Measurements from ENCODE around the gene ANAPC13.
A peak's percentile ranks its signal among the peaks of the same experiment; 100 is the strongest.

The ANAPC13 gene

DNA sequence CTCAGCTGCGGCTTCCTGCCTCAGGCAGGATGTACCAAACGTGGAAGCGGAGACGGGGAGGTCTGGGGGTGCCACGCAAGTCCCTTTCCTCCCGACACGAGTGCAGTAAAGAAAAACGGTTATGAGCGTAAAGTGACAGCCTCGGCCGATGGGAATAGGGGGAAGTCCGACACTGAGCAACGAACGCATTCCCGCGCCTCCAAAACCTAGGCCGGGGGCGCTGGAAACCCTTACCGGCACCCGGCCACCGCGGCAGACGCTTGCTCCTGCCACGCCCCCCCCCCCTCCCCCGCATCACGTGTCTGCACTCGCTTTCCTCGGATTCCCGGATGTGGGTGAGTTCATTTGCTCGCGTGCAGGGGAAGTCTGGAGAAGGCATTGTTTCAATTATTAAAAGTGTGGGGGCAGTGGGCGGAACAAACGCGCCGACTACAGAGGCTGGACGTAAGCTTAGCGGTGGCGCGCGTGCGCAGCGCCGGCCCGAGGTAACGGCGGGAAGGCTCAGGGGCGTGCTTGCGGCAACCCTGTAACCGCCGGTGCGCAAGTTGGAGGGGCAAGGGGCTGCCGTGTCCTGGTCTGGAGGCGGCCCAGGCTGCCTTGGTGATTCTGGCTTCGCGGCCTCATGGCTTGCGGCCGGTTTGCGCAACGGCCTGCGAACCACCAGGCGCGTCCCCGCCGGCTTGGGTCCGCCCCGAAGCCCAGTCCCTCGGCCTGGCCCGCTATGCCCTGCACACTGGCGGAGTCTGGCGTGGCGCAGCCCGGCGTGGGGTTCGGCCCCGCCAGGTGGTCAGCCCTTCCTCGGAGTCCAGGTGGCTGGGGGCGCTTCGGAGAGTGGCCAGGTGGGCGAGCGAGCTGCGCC, at the start of gene ANAPC13, which contains the start of gene CEP63:
Gene ANAPC13 (minus strand): TSS at position 268 of the 859 bp plus-strand sequence. CDS start 3,081 bp downstream, outside the sequence.
Gene CEP63 (plus strand): TSS at position 340 of the 859 bp plus-strand sequence. CDS start 9,264 bp downstream, outside the sequence.
- no peak for FAIRE-seq

GRCh38 chr3:134535186-134535970, 49.6 kb upstream of the ANAPC13 start:
- no peak for FAIRE-seq
- DNase-seq (ENCODE audit: low spot score) = no peak

More for the DNA sequence above, at the start of gene ANAPC13, which contains the start of gene CEP63:
- DNase-seq (ENCODE audit: low spot score) = peak; percentile 90

DNA sequence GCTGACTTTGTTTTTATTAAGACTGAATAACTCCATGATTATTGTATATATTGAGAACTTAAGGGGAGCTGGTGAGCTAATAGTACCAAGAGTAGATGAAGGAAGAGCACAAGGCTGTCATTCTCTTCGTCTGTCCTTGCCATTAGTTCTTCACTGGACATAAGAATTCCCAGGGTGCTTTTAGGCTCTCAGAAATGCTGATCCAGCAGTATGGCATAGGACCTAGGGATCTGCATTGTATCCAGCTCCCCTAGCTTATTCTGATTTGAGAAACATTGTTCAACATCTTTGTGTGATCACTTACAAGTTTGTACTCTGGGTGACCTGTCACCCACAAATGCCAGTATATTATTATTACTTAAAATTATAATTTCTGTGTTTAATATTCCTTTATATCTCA, 47.7 kb upstream of the ANAPC13 start:
- FAIRE-seq (no peak), DNase-seq (ENCODE audit: low spot score) (no peak)

DNA sequence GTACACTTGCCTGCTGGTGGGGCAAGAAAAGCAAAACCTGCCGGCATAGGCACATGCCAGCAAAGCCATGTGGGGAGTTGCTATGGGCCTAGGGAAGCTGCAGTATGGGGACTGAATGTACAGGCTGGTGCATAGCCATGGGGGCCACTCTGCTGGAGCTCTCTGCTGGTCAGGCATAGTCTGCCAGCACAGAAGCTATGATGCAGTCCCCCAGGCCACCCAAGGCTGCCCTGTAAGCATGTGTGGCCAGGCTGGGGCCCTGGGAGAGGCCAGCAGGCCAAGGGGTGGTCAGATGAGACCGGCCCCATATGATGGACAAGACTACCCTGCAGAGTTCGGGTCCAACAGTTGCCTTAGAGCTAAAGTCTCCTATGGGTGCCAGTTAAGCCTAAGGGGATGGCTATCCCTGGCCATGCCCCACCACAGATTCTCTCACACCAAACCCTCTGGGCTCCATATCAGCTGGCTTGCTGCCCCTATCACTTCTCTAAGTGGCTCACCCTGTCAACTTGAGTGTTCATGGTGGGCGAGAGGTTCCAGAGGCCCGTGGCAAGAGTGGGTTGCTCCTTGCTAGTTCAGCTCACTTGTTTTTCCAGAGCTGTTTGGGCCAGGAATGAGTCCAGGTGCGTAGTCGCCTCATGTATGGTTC, 41.9 kb upstream of the ANAPC13 start:
- no peak for FAIRE-seq
- DNase-seq (ENCODE audit: low spot score) = no peak

DNA sequence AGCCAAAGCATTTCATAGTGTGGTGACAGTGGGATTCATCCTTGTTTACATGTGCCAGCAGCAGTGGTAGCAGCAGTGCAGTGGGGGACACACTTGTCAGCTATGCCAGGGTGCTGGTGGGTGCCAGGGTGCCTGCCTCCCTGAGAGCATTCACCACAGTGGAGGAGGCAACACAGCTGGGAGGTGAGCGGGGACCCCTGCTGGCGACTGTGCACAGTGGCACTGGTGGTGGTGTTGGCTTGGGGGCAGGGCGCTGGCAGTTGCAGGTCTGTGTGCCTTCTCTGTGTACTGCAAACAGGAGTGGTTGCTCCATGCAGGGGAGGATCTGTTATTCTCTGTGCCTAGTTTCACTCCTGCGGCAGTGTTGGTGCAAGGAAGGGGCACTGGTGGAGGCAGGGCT, 41.3 kb upstream of the ANAPC13 start:
- FAIRE-seq (no peak), DNase-seq (ENCODE audit: low spot score) (no peak)

GRCh38 chr3:134526319-134526718, 40.5 kb upstream of the ANAPC13 start:
- FAIRE-seq (no peak), DNase-seq (ENCODE audit: low spot score) (no peak)

DNA sequence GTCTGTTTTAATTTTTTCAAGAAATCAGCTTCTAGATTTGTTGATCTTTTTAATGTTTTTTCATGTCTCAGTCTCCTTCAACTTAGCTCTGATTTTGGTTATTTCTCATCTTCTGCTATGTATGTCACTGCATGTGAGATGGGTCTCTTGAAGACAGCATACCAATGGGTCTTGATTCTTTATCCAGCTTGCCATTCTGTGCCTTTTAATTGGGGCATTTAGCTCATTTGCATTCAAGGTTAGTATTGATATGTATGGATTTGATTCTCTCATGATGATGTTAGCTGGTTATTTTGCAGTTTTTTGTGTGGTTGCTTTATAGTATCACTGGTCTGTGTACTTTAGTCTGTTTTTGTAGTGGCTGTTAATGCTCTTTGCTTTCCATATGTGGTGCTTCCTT, 39.5 kb upstream of the ANAPC13 start:
- FAIRE-seq (no peak), DNase-seq (ENCODE audit: low spot score) (no peak)

DNA sequence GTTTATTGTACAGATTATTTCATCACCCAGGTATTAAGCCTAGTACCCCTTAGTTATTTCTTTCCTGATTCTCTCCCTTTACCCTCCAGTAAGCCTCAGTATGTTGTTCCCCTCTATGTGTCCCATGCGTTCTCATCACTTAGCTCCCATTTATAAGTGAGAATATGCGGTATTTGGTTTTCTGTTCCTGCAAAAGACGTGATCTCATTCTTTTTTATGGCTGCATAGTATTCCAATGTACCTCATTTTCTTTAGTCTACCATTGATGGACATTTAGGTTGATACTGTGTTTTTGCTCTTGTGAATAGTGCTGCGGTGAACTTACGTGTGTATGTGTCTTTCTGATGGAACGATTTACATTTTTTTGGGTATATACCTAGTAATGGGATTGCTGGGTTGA, 36.8 kb upstream of the ANAPC13 start:
- FAIRE-seq = no peak
- DNase-seq (ENCODE audit: low spot score) = no peak

DNA sequence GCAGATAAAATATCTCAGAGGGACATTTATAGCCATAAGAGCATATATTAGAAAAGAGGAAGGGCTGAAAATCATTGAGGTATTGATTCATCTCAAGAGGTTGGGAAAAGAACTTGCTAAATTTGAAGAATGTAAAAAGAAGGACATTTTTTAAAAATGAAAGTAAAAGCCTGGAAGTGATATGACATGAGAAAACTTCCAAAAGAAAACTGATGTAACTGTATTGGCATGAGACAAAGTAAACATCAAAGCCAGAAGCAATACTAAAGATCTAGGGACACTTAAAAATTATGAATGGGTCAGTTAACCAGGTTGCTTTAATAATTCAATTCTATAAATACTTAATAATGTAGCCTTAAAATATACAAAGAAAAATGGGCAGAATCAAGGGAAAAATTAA, 32.0 kb upstream of the ANAPC13 start:
- DNase-seq (ENCODE audit: low spot score) (no peak), FAIRE-seq (no peak)

DNA sequence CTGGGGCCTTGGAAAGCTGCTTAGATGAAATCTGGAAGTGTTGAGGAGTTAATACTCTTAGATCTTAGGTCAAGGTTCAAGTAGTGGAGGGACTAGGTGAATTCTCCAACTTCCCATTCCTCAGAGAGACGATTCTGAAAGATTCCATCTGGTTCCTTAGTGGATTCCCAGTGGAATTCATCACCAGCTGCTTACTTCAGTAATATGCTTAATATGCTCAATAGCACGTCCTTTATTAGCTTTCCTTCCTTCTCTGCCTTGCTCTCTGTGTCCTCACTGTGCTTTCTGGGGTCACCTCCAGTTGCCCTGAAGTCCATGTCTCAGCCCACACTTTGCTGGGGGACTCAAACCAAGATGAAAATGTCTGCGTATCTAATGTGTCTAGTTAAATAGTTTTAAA, 31.1 kb upstream of the ANAPC13 start:
- DNase-seq (ENCODE audit: low spot score) = no peak
- no peak for FAIRE-seq

- FAIRE-seq = no peak
- no peak for DNase-seq (ENCODE audit: low spot score)
These were observed 25.7 kb upstream of the ANAPC13 start for GRCh38 chr3:134511500-134511899.

DNA sequence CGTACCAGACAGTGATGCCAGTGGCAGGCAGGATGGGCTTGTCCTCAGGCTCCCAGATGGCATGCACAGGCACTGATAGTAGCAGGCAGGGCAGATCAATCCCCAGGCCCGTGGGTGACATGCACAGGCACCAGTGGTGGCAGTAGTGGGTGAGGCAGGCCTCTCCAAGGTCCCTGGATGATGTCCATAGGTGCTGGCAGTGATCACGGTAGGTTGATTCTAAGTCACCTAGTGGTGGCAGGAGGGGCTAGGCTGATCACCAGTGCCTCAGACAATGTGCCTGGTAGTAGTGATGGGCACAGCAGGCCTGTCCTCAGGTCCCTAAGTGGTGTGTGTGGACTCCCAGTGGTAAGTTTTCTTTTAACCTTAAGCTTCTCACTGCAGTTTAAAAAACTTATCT, 19.7 kb upstream of the ANAPC13 start:
- FAIRE-seq = no peak

GRCh38 chr3:134504132-134504531, 18.3 kb upstream of the ANAPC13 start:
- FAIRE-seq (no peak), DNase-seq (ENCODE audit: low spot score) (no peak)

More for the DNA sequence above, 19.7 kb upstream of the ANAPC13 start:
- DNase-seq (ENCODE audit: low spot score) = no peak

DNA sequence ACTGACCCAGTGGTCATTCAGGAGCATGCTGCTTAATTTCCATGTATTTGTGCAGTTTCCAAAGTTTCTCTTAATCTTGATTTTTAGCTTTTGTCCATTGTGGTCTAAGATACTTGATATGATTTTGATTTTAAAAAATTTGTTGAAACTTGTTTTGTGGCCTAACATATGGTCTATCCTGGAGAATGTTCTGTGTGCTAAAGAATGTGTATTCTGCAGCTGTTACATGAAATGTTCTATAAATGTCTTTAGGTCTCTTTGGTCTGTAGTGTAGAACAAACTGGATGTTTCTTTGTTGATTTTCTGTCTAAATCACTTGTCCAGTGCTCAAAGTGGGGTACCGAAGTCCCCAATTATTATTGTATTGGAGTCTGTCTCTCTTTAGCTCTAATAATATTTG, 17.5 kb upstream of the ANAPC13 start:
- DNase-seq (ENCODE audit: low spot score) (no peak), FAIRE-seq (no peak)

DNA sequence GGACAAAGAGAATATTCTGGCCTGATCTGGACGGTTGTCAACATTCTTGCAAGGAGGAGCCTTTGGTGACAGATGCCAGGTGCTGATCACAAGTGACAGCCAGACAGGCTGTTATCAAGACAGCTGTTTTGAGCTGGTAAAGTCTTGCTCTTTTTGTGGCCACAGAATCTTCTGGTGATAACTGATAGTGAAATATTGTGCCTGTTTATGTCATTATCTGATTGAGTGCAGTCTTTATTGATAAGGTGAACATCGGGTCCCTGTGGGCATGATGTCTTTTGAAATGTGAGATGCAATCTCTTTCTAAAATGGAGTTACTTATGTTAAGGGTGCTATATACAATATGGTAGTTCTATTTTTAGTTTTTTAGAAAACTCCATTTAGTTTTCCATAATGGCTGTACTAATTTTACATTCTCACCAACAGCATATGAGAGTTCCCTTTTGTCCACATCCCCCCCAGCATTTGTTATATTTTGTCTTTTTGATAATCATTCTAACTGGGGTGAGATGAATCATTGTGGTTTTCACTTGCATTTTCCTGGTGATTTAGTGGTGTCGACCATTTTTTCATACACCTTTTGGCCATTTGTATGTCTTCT, 10.8 kb upstream of the ANAPC13 start:
- no peak for DNase-seq (ENCODE audit: low spot score)
- FAIRE-seq = no peak

GRCh38 chr3:134495980-134496379, 10.2 kb upstream of the ANAPC13 start:
- FAIRE-seq (no peak), DNase-seq (ENCODE audit: low spot score) (no peak)

DNA sequence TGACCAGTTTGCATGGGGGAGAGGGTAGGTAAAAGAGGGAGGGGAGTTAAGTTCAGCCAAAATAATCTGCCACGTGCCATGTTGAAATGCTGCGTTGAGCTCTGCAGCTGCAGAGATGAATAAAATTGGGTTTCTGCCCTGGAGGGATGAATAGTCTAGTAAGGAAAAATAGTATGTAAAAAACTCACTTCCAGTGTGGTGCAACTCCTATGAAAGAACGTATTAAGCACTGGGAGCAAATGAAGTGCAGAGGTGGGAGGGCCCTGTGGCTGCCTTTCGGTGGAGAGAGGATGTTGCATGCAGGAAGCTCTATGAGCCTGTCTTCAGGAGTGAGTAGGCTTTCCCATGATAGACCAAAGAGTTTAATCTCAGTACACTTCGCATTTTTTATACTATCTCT, 8.7 kb upstream of the ANAPC13 start:
- no peak for DNase-seq (ENCODE audit: low spot score)
- FAIRE-seq = no peak

DNA sequence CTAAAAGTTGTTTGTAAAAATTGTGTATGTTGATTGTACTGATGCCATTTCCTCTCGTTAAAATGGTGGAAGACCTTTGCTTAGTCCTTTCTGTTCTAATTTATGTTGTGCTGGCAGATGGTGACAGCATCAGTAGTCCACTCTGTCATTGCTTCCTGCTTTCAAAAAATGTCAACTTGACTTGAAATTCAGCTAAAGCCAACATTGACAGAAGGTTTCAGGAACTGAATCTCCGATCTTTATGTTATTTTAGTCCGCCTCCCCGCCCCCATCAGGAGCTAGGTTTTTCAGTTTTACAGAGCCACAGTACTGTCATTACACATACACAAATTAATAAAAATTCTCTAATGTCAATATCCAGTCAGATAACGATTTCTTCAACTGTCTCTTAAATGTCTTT, 1.6 kb upstream of the ANAPC13 start:
- FAIRE-seq = no peak
- no peak for DNase-seq (ENCODE audit: low spot score)

DNA sequence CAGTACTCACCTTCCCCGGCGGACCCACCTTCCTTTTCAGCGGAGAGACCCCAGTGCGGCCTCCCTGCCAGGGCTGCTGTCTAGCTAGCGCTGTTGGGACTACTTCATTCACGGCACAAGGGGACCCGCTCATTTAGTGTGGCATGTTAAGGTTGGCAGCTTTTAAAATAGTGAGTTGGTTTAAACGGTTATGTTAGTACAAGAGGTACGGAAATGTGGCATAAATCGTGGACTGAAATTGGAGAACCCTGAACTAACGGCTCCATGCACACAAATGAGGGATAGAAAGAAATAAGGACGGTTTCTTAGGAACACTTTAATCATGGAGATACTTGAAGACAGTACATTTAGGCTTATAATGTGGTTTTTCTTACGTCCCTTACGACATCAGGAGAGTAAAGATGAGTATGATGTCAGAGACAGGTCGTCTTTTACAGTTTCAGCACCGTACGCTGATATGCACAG, 824 bp upstream of the ANAPC13 start:
- DNase-seq (ENCODE audit: low spot score) (no peak), FAIRE-seq (no peak)

- DNase-seq (ENCODE audit: low spot score) (no peak), FAIRE-seq (no peak)
These were observed 589 bp downstream of the ANAPC13 start for GRCh38 chr3:134485075-134485717.
